ENCODE results near the gene SYK.

- TF ChIP-seq CTCF (IDR thresholded peaks at IDR 0.05; ENCODE audit: low read depth, low read length) (peak; percentile 37), EZH2phosphoT487 (IDR thresholded peaks at IDR 0.05; ENCODE audit: low read depth) (no peak)
Measured at GRCh38 chr9:90915693-90916092, 114.1 kb downstream of the SYK start.
